ENCODE measurements around the gene IFNA4.
"Not testable (repeated sequence)": the region's sequence is repeated elsewhere in the genome, so short reads cannot be mapped to it uniquely, and the experiment has no call there.

- peak; percentile 51 for TF ChIP-seq CTCF (IDR thresholded peaks at IDR 0.05)
- TF ChIP-seq EZH2 (IDR thresholded peaks at IDR 0.05; ENCODE audit: borderline replicate concordance, insufficient read depth, low read depth, low read length, poor library complexity, severe bottlenecking), result not testable (repeated sequence)
Measured at GRCh38 chr9:21182810-21183736, 4.3 kb downstream of the IFNA4 start.
